HG02973 (cell line): ENCODE results near the gene AMOT.

Source experiments
- ATAC-seq: cut with Tn5 transposase; IDR thresholded peaks from one replicate; pipeline ENCODE4 v1.9.1; 2021; ENCODE audit warnings: moderate library complexity; ENCODE audit not compliant: unreplicated experiment

AMOT gene

GRCh38 chrX:112802541-112802940 is 38.1 kb downstream of the AMOT start:
- no peak for ATAC-seq

- ATAC-seq, result no peak
Observed at GRCh38 chrX:112800971-112801775, 39.5 kb downstream of the AMOT start.

GRCh38 chrX:112799425-112799824 is 41.2 kb downstream of the AMOT start:
- no peak for ATAC-seq

- no peak for ATAC-seq
Observed at GRCh38 chrX:112798736-112799135, 41.9 kb downstream of the AMOT start.

- ATAC-seq, result no peak
Observed at GRCh38 chrX:112789931-112790330, 50.7 kb downstream of the AMOT start.

GRCh38 chrX:112786076-112786475 is 54.6 kb downstream of the AMOT start:
- no peak for ATAC-seq

GRCh38 chrX:112785344-112785743 is 55.3 kb downstream of the AMOT start:
- ATAC-seq, result no peak

- ATAC-seq, result no peak
Observed at GRCh38 chrX:112784692-112785091, 55.9 kb downstream of the AMOT start.

GRCh38 chrX:112779139-112779538 is 61.5 kb downstream of the AMOT start:
- no peak for ATAC-seq

- ATAC-seq, result no peak
Observed at GRCh38 chrX:112774651-112775293, 65.9 kb downstream of the AMOT start.

GRCh38 chrX:112774142-112774541 is 66.5 kb downstream of the AMOT start:
- no peak for ATAC-seq

GRCh38 chrX:112769034-112769433 is 71.6 kb downstream of the AMOT start:
- no peak for ATAC-seq

- ATAC-seq, result no peak
Observed at GRCh38 chrX:112768563-112768962, 72.1 kb downstream of the AMOT start.

- ATAC-seq, result no peak
Observed at GRCh38 chrX:112766774-112767173, 73.9 kb downstream of the AMOT start.

GRCh38 chrX:112761242-112762207 is 79.1 kb downstream of the AMOT start:
- peak; percentile 89 for ATAC-seq

- peak; percentile 58 for ATAC-seq
Observed at GRCh38 chrX:112760697-112761096, 79.9 kb downstream of the AMOT start.

- ATAC-seq, result no peak
Observed at GRCh38 chrX:112759966-112760365, 80.7 kb downstream of the AMOT start.

- no peak for ATAC-seq
Observed at GRCh38 chrX:112759512-112759911, 81.1 kb downstream of the AMOT start.

GRCh38 chrX:112757946-112758345 is 82.7 kb downstream of the AMOT start:
- ATAC-seq, result no peak

- no peak for ATAC-seq
Observed at GRCh38 chrX:112753116-112753515, 87.5 kb downstream of the AMOT start.

- ATAC-seq, result no peak
Observed at GRCh38 chrX:112751076-112751475, 89.6 kb downstream of the AMOT start.
